Hepatic stellate cell (primary cell): ENCODE data around the gene CBR3.
"Not testable (repeated sequence)": the region's sequence is repeated elsewhere in the genome, so short reads cannot be mapped to it uniquely, and the experiment has no call there.

Source experiments
- DNase-seq: peaks from one replicate; pipeline ENCODE4 v3.0.0; 2011; ENCODE audit warnings: low spot score

Gene CBR3

GRCh38 chr21:36120304-36120888 is 14.5 kb upstream of the CBR3 start:
- no peak for DNase-seq

GRCh38 chr21:36122977-36123376 is 11.9 kb upstream of the CBR3 start:
- no peak for DNase-seq

GRCh38 chr21:36124395-36124794 is 10.5 kb upstream of the CBR3 start:
- DNase-seq = no peak

- DNase-seq = peak; percentile 38
These were observed 9.2 kb upstream of the CBR3 start for GRCh38 chr21:36125512-36126207.

- no peak for DNase-seq
These were observed 8.7 kb upstream of the CBR3 start for GRCh38 chr21:36126208-36126565.

- DNase-seq = no peak
These were observed 8.2 kb upstream of the CBR3 start for GRCh38 chr21:36126621-36127110.

- no peak for DNase-seq
These were observed 7.5 kb upstream of the CBR3 start for GRCh38 chr21:36127250-36127904.

GRCh38 chr21:36127977-36128376 is 6.9 kb upstream of the CBR3 start:
- no peak for DNase-seq

GRCh38 chr21:36129219-36129618 is 5.7 kb upstream of the CBR3 start:
- no peak for DNase-seq

- not testable (repeated sequence) for DNase-seq
These were observed 4.5 kb upstream of the CBR3 start for GRCh38 chr21:36130414-36130762.

GRCh38 chr21:36130839-36131238 is 4.0 kb upstream of the CBR3 start:
- DNase-seq = not testable (repeated sequence)

- DNase-seq = no peak
These were observed 2.2 kb upstream of the CBR3 start for GRCh38 chr21:36132696-36133095.

GRCh38 chr21:36135391-36136102 is 668 bp downstream of the CBR3 start:
- DNase-seq = peak; percentile 84

GRCh38 chr21:36139791-36140190 is 4.9 kb downstream of the CBR3 start:
- not testable (repeated sequence) for DNase-seq

- peak; percentile 44 for DNase-seq
These were observed 6.6 kb downstream of the CBR3 start for GRCh38 chr21:36141513-36141925.

GRCh38 chr21:36144233-36144632 is 9.4 kb downstream of the CBR3 start:
- DNase-seq = not testable (repeated sequence)

- DNase-seq = no peak
These were observed 10.4 kb downstream of the CBR3 start for GRCh38 chr21:36145259-36145658.

- DNase-seq = no peak
These were observed 13.0 kb downstream of the CBR3 start for GRCh38 chr21:36147911-36148310.

- DNase-seq = no peak
These were observed 14.0 kb downstream of the CBR3 start for GRCh38 chr21:36148886-36149285.

- DNase-seq = peak; percentile 26
These were observed 15.2 kb downstream of the CBR3 start for GRCh38 chr21:36149788-36150711.

GRCh38 chr21:36155603-36156338 is 20.9 kb downstream of the CBR3 start:
- DNase-seq = no peak
